Measurements from ENCODE around the gene PRKG1. TPM values are rescaled to one million over a fixed set of nuclear protein-coding genes. Genes with fewer than 3 reads are reported as not detected.

The PRKG1 gene
- total RNA-seq, 1 experiment from 2014 or later, result 10.4 TPM

DNA sequence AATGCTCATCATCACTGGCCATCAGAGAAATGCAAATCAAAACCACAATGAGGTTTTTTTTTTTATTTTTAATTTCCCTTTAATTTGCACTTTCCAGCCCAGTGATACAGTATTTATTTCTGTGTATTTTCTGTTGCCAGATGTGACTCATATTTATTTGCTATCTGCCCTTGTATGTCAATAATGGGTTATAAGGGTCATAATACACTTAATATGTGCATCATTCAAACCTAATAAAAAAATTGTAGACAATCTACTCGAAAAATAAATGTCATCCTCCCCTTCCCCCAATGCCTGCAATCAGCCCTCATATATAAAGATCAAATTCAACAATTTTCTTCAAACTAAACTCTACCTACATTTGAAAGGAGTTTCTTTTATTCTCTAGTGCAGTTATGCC is 470.6 kb downstream of the PRKG1 start:
- Histone ChIP-seq H4K8ac (replicated peaks; ENCODE audit: insufficient read length, low read depth, low read length) (no peak overlapping the region), H3K9ac (ENCODE audit: extremely low read depth, insufficient read length, low read length) (no peak overlapping the region), H2BK120ac (ENCODE audit: low read depth, low read length, poor library complexity, severe bottlenecking) (no peak overlapping the region), H2BK15ac (ENCODE audit: low read depth, low read length) (no peak overlapping the region), H3T11ph (ENCODE audit: low read length) (no peak overlapping the region), H4K5ac (ENCODE audit: insufficient read length, low read depth, low read length) (no peak overlapping the region), H3K14ac (ENCODE audit: insufficient read depth, low read length) (no peak overlapping the region), H3K79me2 (ENCODE audit: insufficient read depth, low read length) (no peaks in the 10 kb centered on the region), H2BK5ac (ENCODE audit: insufficient read length, low read length) (no peak overlapping the region), H4K20me1 (ENCODE audit: control insufficient read depth, insufficient read depth, insufficient read length) (no peaks in the 10 kb centered on the region), H4K91ac (ENCODE audit: insufficient read length, low read depth, low read length) (no peak overlapping the region), H3K27me3 (ENCODE audit: insufficient read depth, low read length) (no peaks in the 10 kb centered on the region), H2AK5ac (ENCODE audit: insufficient read length, low read length) (no peak overlapping the region), H3K4ac (ENCODE audit: low read depth, low read length) (no peak overlapping the region), H3K18ac (ENCODE audit: insufficient read length, low read depth, low read length) (no peak overlapping the region), H3K4me1 (ENCODE audit: insufficient read depth, low read length) (no peaks in the 10 kb centered on the region), H3K79me1 (ENCODE audit: insufficient read depth, low read depth, low read length, poor library complexity, severe bottlenecking) (no peaks in the 10 kb centered on the region), H3K23me2 (ENCODE audit: insufficient read length, low read depth, low read length, poor library complexity, severe bottlenecking) (no peaks in the 10 kb centered on the region), H3K56ac (ENCODE audit: insufficient read length, low read depth, low read length) (no peak overlapping the region), H2AFZ (ENCODE audit: low read length) (no peak overlapping the region), H3K27ac (ENCODE audit: insufficient read length, low read depth, low read length) (no peak overlapping the region), H3K9me3 (ENCODE audit: control insufficient read depth, low read depth, low read length) (no peaks in the 10 kb centered on the region), H3K4me2 (ENCODE audit: insufficient read depth, insufficient read length, low read length) (no peak overlapping the region), H2BK12ac (ENCODE audit: insufficient read length, low read depth, low read length) (no peak overlapping the region), H2BK20ac (ENCODE audit: low read depth, low read length, poor library complexity, severe bottlenecking) (no peak overlapping the region), H3K23ac (ENCODE audit: insufficient read length, low read depth, low read length) (no peak overlapping the region)
- no peak for DNase-seq
- Mint-ChIP-seq H3K27ac (no peak overlapping the region), H3K4me3 (no peak overlapping the region), H3K9me3 (no peaks in the 10 kb centered on the region), H3K36me3 (ENCODE audit: insufficient read depth in 1 of 3, low read depth in 3 of 3) (no peaks in the 10 kb centered on the region), H3K27me3 (ENCODE audit: low read depth) (no peaks in the 10 kb centered on the region; the same call in 1 of the 2 replicates), H3K4me1 (no peaks in the 10 kb centered on the region)
- WGBS (ENCODE audit: extremely low coverage, insufficient read length, low lambda C conversion rate), result no CpG with 5 or more reads among the region's 1 CpG
- TF ChIP-seq, protein P1, sequence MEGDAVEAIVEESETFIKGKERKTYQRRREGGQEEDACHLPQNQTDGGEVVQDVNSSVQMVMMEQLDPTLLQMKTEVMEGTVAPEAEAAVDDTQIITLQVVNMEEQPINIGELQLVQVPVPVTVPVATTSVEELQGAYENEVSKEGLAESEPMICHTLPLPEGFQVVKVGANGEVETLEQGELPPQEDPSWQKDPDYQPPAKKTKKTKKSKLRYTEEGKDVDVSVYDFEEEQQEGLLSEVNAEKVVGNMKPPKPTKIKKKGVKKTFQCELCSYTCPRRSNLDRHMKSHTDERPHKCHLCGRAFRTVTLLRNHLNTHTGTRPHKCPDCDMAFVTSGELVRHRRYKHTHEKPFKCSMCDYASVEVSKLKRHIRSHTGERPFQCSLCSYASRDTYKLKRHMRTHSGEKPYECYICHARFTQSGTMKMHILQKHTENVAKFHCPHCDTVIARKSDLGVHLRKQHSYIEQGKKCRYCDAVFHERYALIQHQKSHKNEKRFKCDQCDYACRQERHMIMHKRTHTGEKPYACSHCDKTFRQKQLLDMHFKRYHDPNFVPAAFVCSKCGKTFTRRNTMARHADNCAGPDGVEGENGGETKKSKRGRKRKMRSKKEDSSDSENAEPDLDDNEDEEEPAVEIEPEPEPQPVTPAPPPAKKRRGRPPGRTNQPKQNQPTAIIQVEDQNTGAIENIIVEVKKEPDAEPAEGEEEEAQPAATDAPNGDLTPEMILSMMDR (conservative IDR thresholded peaks at IDR 0.05), result no peak

Data from H9 (cell line).